CD4-positive, alpha-beta T cell treated with Interferon gamma for 1 hour (primary cell): ENCODE data around the gene MAT2B.

Source experiments
- DNase-seq: peaks from one replicate; pipeline ENCODE4 v3.0.0-alpha.2; 2020

The MAT2B gene

DNA sequence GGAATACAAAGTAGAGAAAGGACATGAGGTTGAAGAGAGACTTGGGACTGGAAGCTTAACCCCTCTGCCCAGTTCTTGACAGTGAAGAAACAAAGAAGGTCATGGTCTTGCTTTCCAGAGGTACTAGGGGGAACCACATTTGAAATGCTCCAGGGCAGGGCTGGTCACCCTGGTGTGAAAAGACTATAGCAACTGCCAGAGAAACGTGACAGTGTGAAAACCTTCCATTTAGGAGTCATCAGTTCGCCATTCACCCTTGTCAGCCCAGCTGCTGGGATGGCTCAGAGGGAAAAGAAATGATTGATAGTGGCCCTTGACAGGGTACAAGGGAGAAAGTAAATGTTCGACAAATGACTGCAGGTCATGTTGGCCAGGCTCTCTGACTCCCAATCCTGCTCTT, 56.7 kb downstream of the MAT2B start:
- DNase-seq: no peak

DNA sequence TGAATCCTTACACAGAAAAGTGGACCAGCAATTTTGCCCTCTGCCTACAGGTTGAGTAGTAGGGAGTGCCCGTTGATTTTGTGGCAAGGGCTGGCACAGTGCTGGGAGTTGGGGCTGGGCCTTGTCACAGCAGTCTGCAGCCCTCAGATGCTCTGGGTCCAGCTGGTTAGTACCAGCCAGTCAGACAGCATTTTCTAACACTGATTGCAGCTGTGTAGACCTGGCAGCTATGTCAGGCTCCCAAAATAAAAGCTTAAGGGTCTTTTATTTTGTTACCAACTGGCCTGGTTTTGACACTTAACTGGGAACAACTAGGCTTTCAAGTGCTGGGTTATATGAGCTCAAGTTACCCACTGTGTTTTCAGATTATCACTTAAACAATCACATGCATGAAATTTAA, 57.7 kb downstream of the MAT2B start:
- DNase-seq: no peak

DNA sequence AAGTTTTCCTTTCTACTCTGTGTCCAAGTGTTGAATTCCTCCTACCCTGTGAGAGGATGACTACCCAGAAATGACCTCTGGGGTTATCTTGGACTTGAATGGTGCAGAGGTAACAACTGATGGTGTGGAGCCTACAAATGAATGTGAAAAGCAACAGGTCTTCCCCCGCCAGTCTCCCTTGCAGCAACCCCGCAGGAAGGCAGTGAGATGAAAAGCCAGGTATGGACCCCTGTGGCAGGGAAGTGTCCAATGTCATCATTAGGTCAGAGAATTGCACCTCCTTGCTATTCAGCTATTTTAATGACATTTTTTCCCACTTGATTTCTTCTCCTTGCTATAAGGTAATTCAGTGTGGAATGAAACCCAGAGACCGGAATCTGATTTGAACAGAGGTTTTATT, 58.5 kb downstream of the MAT2B start:
- no peak for DNase-seq

DNA sequence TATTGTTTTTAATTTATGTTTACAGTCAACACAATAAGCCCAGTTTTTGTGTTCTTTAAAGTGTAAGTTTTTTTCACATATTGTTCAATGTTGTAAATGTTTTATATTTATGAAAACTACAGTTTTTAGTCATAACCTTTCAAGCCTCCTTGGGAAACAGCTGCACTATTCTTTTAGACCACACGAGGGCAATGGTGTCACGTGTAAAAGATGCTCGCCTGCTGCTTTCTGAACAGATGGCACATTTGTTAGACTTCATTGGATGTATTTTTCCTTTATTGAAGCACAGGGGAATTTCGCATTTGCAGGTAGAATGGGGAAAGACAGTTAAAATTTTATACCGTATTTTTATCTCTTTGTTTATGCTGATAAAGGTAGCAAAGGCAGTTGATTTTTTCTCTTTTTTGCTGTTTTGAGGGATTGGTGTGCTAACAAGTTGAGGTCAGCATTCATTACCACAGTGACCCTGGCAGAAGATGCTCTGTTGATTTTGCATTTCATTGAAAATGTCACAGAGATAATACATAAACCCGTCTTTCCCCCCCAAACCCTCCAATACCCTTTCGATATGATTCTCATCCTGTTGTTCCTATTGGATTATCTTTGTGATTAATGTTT, 59.0 kb downstream of the MAT2B start:
- DNase-seq: peak; percentile 30

DNA sequence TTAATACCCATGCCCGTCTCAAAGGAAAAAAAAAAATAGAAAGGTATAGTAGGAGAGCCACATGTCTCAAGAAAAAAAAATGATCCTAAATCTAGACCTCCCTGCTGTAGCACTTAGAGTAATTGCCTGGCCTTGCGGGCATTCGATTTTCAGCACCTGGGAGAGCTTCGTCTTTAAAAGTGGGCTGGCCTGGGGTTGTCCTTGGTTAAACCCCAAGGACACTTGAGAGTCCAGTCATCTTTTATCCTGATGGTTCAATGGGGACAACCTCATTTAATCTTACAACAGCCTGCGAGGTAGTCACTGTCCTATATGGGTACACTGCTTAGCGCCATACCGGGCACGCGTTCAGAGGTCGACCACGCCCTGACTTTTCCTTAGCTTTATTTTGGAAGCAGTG, 60.1 kb downstream of the MAT2B start:
- no peak for DNase-seq

DNA sequence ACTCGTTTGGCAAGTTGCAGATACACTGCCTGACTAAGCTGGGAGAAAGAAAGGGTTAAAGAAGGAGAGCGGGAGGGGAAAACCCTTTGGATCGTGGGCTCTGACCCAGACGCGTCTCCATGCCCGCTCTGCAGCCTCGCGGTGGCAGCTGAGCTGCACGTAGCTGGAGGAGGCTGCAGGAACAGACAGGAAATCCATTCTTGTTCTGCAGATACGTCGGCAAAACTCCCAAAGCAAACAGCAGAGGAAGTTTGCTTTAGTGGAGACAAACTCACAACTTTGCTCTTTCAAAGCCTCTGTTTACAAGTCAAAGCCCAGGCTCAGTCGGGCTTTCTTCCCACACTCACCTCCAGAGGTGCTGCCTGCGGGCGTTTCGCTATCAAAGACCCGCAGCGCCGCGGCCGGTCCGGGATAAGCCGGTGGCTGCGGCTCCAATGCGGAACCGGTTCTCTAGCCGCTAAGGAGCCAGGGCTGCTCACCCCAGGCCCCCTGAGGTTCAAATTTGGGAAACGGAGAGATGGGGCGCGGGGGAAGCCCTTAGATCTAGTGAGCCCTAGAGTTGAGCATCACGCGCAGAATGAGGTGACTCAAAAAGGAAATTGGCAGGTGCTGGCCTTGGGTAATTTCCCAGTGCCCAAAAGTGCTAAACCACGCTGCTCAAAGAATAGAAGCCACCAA, 60.7 kb downstream of the MAT2B start:
- DNase-seq: no peak

DNA sequence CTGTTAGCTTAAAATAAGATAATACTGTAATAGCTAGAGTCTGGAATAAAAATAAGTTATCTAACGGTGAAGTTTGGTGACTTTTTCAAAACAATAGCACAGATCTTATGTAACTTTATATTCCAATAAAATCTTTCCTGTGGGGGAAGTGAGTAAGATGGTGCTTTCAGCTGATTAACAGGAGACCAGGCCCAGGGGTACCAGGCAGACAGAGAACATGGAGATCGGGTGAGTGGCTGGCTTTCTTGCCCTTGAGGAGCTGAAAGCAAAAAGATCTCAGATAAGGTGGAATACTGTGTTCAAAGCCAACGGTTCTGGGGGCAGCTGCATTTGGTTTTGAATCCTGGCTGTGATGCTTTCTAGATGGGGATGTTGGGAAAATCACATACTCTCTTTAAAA, 61.3 kb downstream of the MAT2B start:
- no peak for DNase-seq

DNA sequence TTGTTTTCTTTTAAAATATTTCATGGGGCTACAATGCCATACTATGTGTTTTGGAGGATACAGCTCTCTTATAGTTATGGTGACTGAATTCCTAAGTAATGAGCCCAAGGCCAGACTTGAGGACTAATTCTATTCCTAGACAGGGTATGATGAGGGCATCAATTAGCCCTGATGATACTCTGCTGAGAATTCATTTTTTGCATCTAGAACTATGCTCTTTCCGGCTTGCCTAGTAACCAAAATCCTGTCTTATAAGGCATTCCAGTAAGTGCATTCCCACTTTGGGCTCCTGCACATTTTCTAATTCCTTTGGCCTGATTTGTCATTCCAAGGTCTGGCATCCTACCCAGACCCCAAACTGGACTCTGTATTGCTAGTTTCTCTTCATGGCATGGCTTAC, 62.4 kb downstream of the MAT2B start:
- no peak for DNase-seq
